Common myeloid progenitor, CD34-positive (primary cell): ENCODE results near the gene CEP135.
A peak's percentile ranks its signal among the peaks of the same experiment; 100 is the strongest.
"Not testable (repeated sequence)": the region's sequence is repeated elsewhere in the genome, so short reads cannot be mapped to it uniquely, and the experiment has no call there.

ENCODE experiments used
- CTCF ChIA-PET: fragments of 350-600 bp; sonication (Branson Sonifier 250); formaldehyde crosslinking; loops from one replicate; lab custom pipeline; 2021; ENCODE audit warnings: antibody characterized with exemption; lab: Charles Lee
- POLR2A ChIA-PET: fragments of 350-600 bp; sonication (Branson Sonifier 250); formaldehyde crosslinking; loops from one replicate; lab custom pipeline; 2021; ENCODE audit warnings: antibody characterized with exemption; lab: Charles Lee
- DNase-seq, 3 donors: peaks; one replicate each; pipeline versions ENCODE4 v3.0.0 to v3.0.0-alpha.2; 2013
- H3K27ac ChIP-seq, 2 experiments: 1 replicate in 1 of 2; 2 replicates in 1 of 2; pipeline ENCODE4 v1.7.0; 2013; ENCODE audit warnings: inconsistent platforms in 2 of 2, low read length in 2 of 2, mild to moderate bottlenecking in 2 of 2, low read depth in 1 of 2, moderate library complexity in 1 of 2; ENCODE audit not compliant: severe bottlenecking in 2 of 2, insufficient read depth in 1 of 2, poor library complexity in 1 of 2
- H3K27me3 ChIP-seq, 5 experiments: replicated peaks in 2 of 5; 1 replicate in 3 of 5; 2 replicates in 2 of 5; pipeline versions ENCODE4 v1.6.1 to v1.7.0; 2013; ENCODE audit warnings: low read length in 4 of 5, mild to moderate bottlenecking in 2 of 5, moderate library complexity in 2 of 5, inconsistent platforms in 1 of 5; ENCODE audit not compliant: insufficient read depth in 5 of 5, control insufficient read depth in 4 of 5
- H3K36me3 ChIP-seq, 4 experiments: 1 replicate in 2 of 4; 2 replicates in 2 of 4; pipeline versions ENCODE4 v1.6.1 to v1.7.0; 2013; ENCODE audit warnings: low read length in 3 of 4, control low read depth in 1 of 4, mild to moderate bottlenecking in 1 of 4; ENCODE audit not compliant: control insufficient read depth in 4 of 4, insufficient read depth in 4 of 4
- H3K4me1 ChIP-seq, 4 experiments: 1 replicate in 3 of 4; 2 replicates in 1 of 4; pipeline versions ENCODE4 v1.6.1 to v1.7.1; 2013; ENCODE audit warnings: low read length in 3 of 4, mild to moderate bottlenecking in 3 of 4, control low read depth in 1 of 4, inconsistent platforms in 1 of 4, moderate library complexity in 1 of 4; ENCODE audit not compliant: control insufficient read depth in 4 of 4, insufficient read depth in 4 of 4; ENCODE audit errors: control extremely low read depth in 1 of 4
- H3K4me3 ChIP-seq, 7 experiments: 1 replicate in 4 of 7; 2 replicates in 3 of 7; pipeline versions ENCODE4 v1.5.1 to v1.7.0; 2013; ENCODE audit warnings: mild to moderate bottlenecking in 7 of 7, low read length in 6 of 7, moderate library complexity in 6 of 7, inconsistent platforms in 2 of 7, low read depth in 2 of 7, control low read depth in 1 of 7; ENCODE audit not compliant: insufficient read depth in 4 of 7, control insufficient read depth in 1 of 7; ENCODE audit errors: extremely low read depth in 1 of 7
- H3K9me3 ChIP-seq, 5 experiments: 1 replicate in 4 of 5; 2 replicates in 1 of 5; pipeline versions ENCODE4 v1.6.1 to v1.7.1; 2013; ENCODE audit warnings: low read length in 4 of 5, mild to moderate bottlenecking in 2 of 5, inconsistent platforms in 1 of 5, low read depth in 1 of 5, moderate library complexity in 1 of 5; ENCODE audit not compliant: control insufficient read depth in 4 of 5, insufficient read depth in 2 of 5; ENCODE audit errors: control extremely low read depth in 1 of 5
- WGBS: methylation state at CpG from one replicate; pipeline ENCODE4 v1.1.5; 2013; ENCODE audit not compliant: insufficient coverage; 5-methylcytosine and 5-hydroxymethylcytosine counted together

CEP135 gene

GRCh38 chr4:55951191-55951922 is 2.6 kb downstream of the CEP135 start:
- CTCF ChIA-PET = interaction anchor here (1.0 to 1.2 kb wide), 2 partner anchors 13 to 350 kb away, joined by 3 read pairs; no protein-coding TSS in a partner anchor
- Histone ChIP-seq H3K27ac (no peak overlapping the region), H3K4me1 (peaks cover 18 to 35% (median 29%) of the 10 kb centered on the region in 4 experiments), H3K27me3 (no peaks in the 10 kb centered on the region), H3K36me3 (peaks cover 4 to 28% (median 22%) of the 10 kb centered on the region in 4 experiments), H3K4me3 (no peak overlapping the region), H3K9me3 (no peaks in the 10 kb centered on the region)
- POLR2A ChIA-PET = no interaction called here
- DNase-seq = no peak
- WGBS = no CpG with 5 or more reads among the region's 5 CpGs

DNA sequence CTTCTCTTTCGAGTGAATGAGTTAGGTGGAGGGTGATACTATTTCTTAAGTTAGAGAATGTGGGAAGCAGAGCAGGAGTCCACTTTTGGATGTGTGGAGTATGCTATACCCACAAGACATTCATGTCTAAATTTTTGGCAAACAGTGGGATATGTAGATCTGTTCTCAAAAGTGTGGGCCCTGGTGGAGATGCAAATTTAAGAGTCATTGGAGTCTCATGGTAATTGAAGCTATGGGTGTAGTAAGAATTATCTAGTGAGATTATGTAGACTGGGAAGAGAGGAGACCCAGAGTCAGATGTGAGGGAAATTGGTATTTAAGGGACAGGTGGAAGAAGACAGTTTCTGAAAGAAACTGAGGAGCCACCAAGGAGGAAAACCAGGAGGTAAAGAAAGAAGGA is 7.0 kb downstream of the CEP135 start:
- H3K4me1 ChIP-seq = peaks cover 0 to 2% (median under 1%) of the 10 kb centered on the region in 4 experiments
- no peak for DNase-seq
- no CpG with 5 or more reads among the region's 1 CpG for WGBS
- ChIA-PET CTCF (interaction anchor here (0.6 to 1.8 kb wide), 4 partner anchors 11 to 88 kb away, joined by 3 to 6 read pairs (median 4); no protein-coding TSS in a partner anchor), POLR2A (no interaction called here)
- H3K4me3 ChIP-seq = no peak overlapping the region
- no peaks in the 10 kb centered on the region for H3K9me3 ChIP-seq
- H3K27me3 ChIP-seq = no peaks in the 10 kb centered on the region
- peaks cover 19 to 62% (median 41%) of the 10 kb centered on the region in 4 experiments for H3K36me3 ChIP-seq
- H3K27ac ChIP-seq = no peak overlapping the region

GRCh38 chr4:55959655-55960054 is 10.9 kb downstream of the CEP135 start:
- Histone ChIP-seq H3K4me1 (peaks cover 0 to 4% (median under 1%) of the 10 kb centered on the region in 4 experiments), H3K9me3 (no peaks in the 10 kb centered on the region), H3K27me3 (no peaks in the 10 kb centered on the region), H3K36me3 (peaks cover 13 to 52% (median 33%) of the 10 kb centered on the region in 4 experiments), H3K27ac (no peak overlapping the region), H3K4me3 (no peak overlapping the region)
- DNase-seq = no peak
- CTCF ChIA-PET = interaction anchor here (3.6 kb wide), 1 partner anchor 11 kb away, joined by 20 read pairs; the partner anchor contains the start of gene CEP135
- POLR2A ChIA-PET = interaction anchor here (0.6 kb wide), 1 partner anchor 56 kb away, joined by 4 read pairs; no protein-coding TSS in a partner anchor

DNA sequence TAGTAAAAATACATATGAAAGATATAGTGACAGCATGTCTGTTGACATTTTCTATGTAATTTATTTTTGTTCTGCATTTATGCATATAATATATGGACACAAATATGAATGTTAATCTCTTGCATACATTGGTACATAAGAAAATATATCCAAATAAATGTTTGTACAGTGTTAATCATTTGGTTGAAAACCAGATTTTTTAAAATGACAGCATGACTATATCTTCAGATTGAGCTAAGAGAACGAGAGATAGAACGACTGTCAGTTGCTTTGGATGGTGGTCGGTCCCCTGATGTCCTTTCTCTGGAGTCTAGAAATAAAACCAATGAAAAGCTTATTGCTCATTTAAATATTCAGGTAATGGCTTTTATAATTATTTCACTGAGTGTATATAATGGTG is 15.3 kb downstream of the CEP135 start:
- 100% methylated on average over 3 of the region's 3 CpGs for WGBS
- Histone ChIP-seq H3K4me1 (peaks cover 0 to 8% (median 2%) of the 10 kb centered on the region in 4 experiments), H3K27me3 (no peaks in the 10 kb centered on the region), H3K36me3 (peaks cover 7 to 25% (median 16%) of the 10 kb centered on the region in 4 experiments), H3K4me3 (no peak overlapping the region), H3K9me3 (no peaks in the 10 kb centered on the region), H3K27ac (no peak overlapping the region)
- CTCF ChIA-PET = interaction anchor here (1.1 to 2.4 kb wide), 3 partner anchors 12 to 336 kb away, joined by 3 to 14 read pairs (median 3); partner anchors contain the start of gene CEP135
- POLR2A ChIA-PET = interaction anchor here (0.5 kb wide), 1 partner anchor 170 kb away, joined by 4 read pairs; no protein-coding TSS in a partner anchor
- no peak for DNase-seq

- Histone ChIP-seq H3K27ac (peak overlapping the region; percentile 52 to 59), H3K9me3 (no peaks in the 10 kb centered on the region), H3K4me1 (peaks cover 0 to 8% (median 2%) of the 10 kb centered on the region in 4 experiments), H3K4me3 (no peak overlapping the region), H3K27me3 (no peaks in the 10 kb centered on the region), H3K36me3 (peaks cover 6 to 17% (median 10%) of the 10 kb centered on the region in 4 experiments)
- DNase-seq = peak; percentile 16 to 72 (median 47)
- POLR2A ChIA-PET = no interaction called here
- 21% methylated on average over 3 of the region's 4 CpGs for WGBS
- CTCF ChIA-PET = interaction anchor here (0.9 to 2.4 kb wide), 3 partner anchors 9 to 17 kb away, joined by 3 to 14 read pairs (median 4); partner anchors contain the start of gene CEP135
Observed at GRCh38 chr4:55965585-55965984, 16.8 kb downstream of the CEP135 start.

DNA sequence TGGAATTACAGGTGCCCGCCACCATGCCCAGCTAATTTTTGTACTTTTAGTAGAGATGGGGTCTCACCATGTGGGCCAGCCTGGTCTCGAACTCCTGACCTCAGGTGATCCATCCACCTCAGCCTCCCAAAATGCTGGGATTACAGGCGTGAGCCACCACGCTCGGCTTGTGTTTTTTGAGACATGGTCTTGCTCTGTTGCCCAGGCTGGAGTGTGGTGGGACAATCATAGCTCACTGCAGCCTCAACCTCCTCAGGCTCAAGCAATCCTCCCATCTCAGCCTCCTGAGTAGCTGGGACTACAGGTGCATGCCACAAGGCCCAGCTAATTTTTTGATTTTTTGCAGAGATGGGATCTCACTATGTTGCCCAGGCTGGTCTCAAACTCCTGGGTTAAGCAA is 17.6 kb downstream of the CEP135 start:
- peaks cover 6 to 15% (median 10%) of the 10 kb centered on the region in 4 experiments for H3K36me3 ChIP-seq
- WGBS = no CpG with 5 or more reads among the region's 5 CpGs
- H3K27me3 ChIP-seq, H3K27ac ChIP-seq, POLR2A ChIA-PET, H3K4me1 ChIP-seq, H3K4me3 ChIP-seq, DNase-seq, H3K9me3 ChIP-seq: not testable (repeated sequence)
- CTCF ChIA-PET = interaction anchor here (0.9 to 2.4 kb wide), 3 partner anchors 10 to 18 kb away, joined by 3 to 14 read pairs (median 4); partner anchors contain the start of gene CEP135

DNA sequence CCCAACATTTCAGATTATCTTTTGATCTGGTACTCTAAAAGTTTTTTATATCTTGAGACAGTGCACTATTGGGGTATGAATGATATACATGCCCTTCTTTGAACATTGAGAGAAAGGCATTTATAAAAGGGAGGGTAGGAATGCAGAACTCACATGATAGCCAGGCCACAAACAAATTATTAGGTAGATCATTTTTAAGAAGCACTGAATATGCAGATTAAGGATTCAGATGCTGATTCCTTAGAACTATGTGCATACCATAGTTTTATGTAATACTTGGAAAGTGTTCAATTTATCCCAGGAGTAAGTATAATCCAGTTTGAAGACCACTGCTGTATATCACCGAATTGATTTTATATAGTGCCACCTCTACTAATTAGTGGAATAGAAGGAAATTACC is 18.6 kb downstream of the CEP135 start:
- no peak overlapping the region for H3K27ac ChIP-seq
- no peaks in the 10 kb centered on the region for H3K9me3 ChIP-seq
- no peak overlapping the region for H3K4me3 ChIP-seq
- H3K27me3 ChIP-seq = no peaks in the 10 kb centered on the region
- no peak for DNase-seq
- CTCF ChIA-PET = no interaction called here
- no CpG with 5 or more reads among the region's 1 CpG for WGBS
- POLR2A ChIA-PET = no interaction called here
- H3K36me3 ChIP-seq = peaks cover 7 to 23% (median 16%) of the 10 kb centered on the region in 4 experiments
- H3K4me1 ChIP-seq = peaks cover 0 to 8% (median 0%) of the 10 kb centered on the region in 4 experiments
